Kidney (tissue), 14 donors: ENCODE results near the gene PKHD1. TPM values are rescaled to one million over a fixed set of nuclear protein-coding genes. Genes with fewer than 3 reads are reported as not detected.

Source experiments
- DNase-seq, 5 donors: peaks; one replicate each; pipeline ENCODE4 v3.0.0-alpha.2; 2013 to 2020
- FAIRE-seq: peaks from 2 replicates; lab custom pipeline; 2012; peaks lifted over from hg19 to GRCh38; lab: Jason Lieb, UNC
- H3K27ac ChIP-seq, 2 donors: one replicate each; pipeline ENCODE4 v1.7.0; 2013; ENCODE audit warnings: low read depth in 2 of 2, low read length in 2 of 2, inconsistent platforms in 1 of 2
- H3K27me3 ChIP-seq: one replicate; pipeline ENCODE4 v1.7.1; 2013; ENCODE audit warnings: low read length, inconsistent platforms; ENCODE audit not compliant: control insufficient read depth, insufficient read depth
- H3K36me3 ChIP-seq, 3 donors: one replicate each; pipeline versions ENCODE4 v1.7.0 to v1.7.1; 2013; ENCODE audit warnings: low read length in 3 of 3, control low read depth in 1 of 3, inconsistent platforms in 1 of 3; ENCODE audit not compliant: insufficient read depth in 3 of 3, control insufficient read depth in 2 of 3
- H3K4me1 ChIP-seq, 3 donors: one replicate each; pipeline versions ENCODE4 v1.7.0 to v1.7.1; 2013; ENCODE audit warnings: low read length in 3 of 3, inconsistent platforms in 1 of 3, low read depth in 1 of 3; ENCODE audit not compliant: control insufficient read depth in 2 of 3, insufficient read depth in 2 of 3
- H3K4me3 ChIP-seq, 3 donors: one replicate each; pipeline versions ENCODE4 v1.7.0 to v1.8.1; 2013; ENCODE audit warnings: low read length in 3 of 3, control low read depth in 1 of 3, inconsistent platforms in 1 of 3
- H3K9ac ChIP-seq, 3 donors: one replicate each; pipeline versions ENCODE4 v1.7.0 to v1.7.1; 2013; ENCODE audit warnings: low read length in 3 of 3, control low read depth in 1 of 3, inconsistent platforms in 1 of 3
- H3K9me3 ChIP-seq, 3 donors: one replicate each; pipeline versions ENCODE4 v1.7.0 to v1.7.1; 2013; ENCODE audit warnings: low read length in 3 of 3, control low read depth in 1 of 3, inconsistent platforms in 1 of 3; ENCODE audit not compliant: control insufficient read depth in 2 of 3, insufficient read depth in 1 of 3
- CTCF ChIP-seq: IDR thresholded peaks from 3 replicates; pipeline ENCODE4 v1.5.1; 2012; ENCODE audit warnings: mild to moderate bottlenecking, moderate library complexity, borderline replicate concordance; ENCODE audit not compliant: insufficient read depth; ENCODE audit errors: extremely low read depth
- intact Hi-C: fragments of 100-400 bp; cut with DNase I; formaldehyde crosslinking; loops from one replicate; pipeline ENCODE4 v1.11.1; 2022
- polyA plus RNA-seq: library from polyadenylated mRNA; stranded (reverse); fragments of 350-450 nt; fragmentation: Illumina TruSeq; extraction: RNeasy Lipid Tissue Mini Kit (QIAGEN cat#74804); gene quantifications from one replicate; pipeline ENCODE4 v1.2.3, GENCODE V29; 2014; ENCODE audit warnings: low read depth, low replicate concordance; ENCODE audit not compliant: insufficient read depth
- total RNA-seq: library from RNA; stranded (reverse); fragmentation: NEBNext Ultra II Directional; extraction: Animal tissue kit (Norgen Biotek cat#: 25700); gene quantifications from one replicate; pipeline ENCODE4 v1.2.1, GENCODE V29; 2021
- donor health status: control.
- donor health status: control.
- donor health status: control.
- donor health status: control.
- donor health status: control.
- donor health status: DM: yes; HTN: yes; CAD: no.
- donor health status: Normal renal cell carcinoma (clear cell type).

Gene PKHD1
- total and polyA plus RNA-seq, 2 donors from 2014 or later: 6.0 to 77.5 TPM

- Histone ChIP-seq H3K27me3 (no peaks in the 10 kb centered on the region), H3K27ac (no peak overlapping the region), H3K4me3 (no peak overlapping the region), H3K4me1 (no peaks in the 10 kb centered on the region), H3K9ac (no peak overlapping the region), H3K36me3 (peaks cover 0 to 19% (median 8%) of the 10 kb centered on the region in 3 donors), H3K9me3 (no peaks in the 10 kb centered on the region)
- no peak for DNase-seq
- intact Hi-C loops: no loop called here
- TF ChIP-seq CTCF: no peak
- FAIRE-seq: no peak
Measured at GRCh38 chr6:51868591-51869355, 218.6 kb downstream of the PKHD1 start.

GRCh38 chr6:51866867-51867266 lies 220.5 kb downstream of the PKHD1 start:
- no peaks in the 10 kb centered on the region for H3K27me3 ChIP-seq
- FAIRE-seq (no peak), DNase-seq (no peak)
- H3K4me1 ChIP-seq: no peaks in the 10 kb centered on the region
- no peak overlapping the region for H3K4me3 ChIP-seq
- intact Hi-C loops: no loop called here
- H3K9me3 ChIP-seq: no peaks in the 10 kb centered on the region
- H3K36me3 ChIP-seq: peaks cover 0 to 19% (median 8%) of the 10 kb centered on the region in 3 donors
- H3K27ac ChIP-seq: no peak overlapping the region
- no peak for TF ChIP-seq CTCF
- no peak overlapping the region for H3K9ac ChIP-seq

- TF ChIP-seq CTCF: no peak
- Histone ChIP-seq H3K9me3 (no peaks in the 10 kb centered on the region), H3K9ac (no peak overlapping the region), H3K4me3 (no peak overlapping the region), H3K27me3 (no peaks in the 10 kb centered on the region), H3K27ac (no peak overlapping the region), H3K4me1 (no peaks in the 10 kb centered on the region), H3K36me3 (peaks cover 0 to 19% (median 8%) of the 10 kb centered on the region in 3 donors)
- intact Hi-C loops: no loop called here
- FAIRE-seq (no peak), DNase-seq (no peak)
Measured at GRCh38 chr6:51865996-51866395, 221.4 kb downstream of the PKHD1 start.

- Histone ChIP-seq H3K9me3 (no peaks in the 10 kb centered on the region), H3K27me3 (no peaks in the 10 kb centered on the region), H3K27ac (no peak overlapping the region), H3K9ac (no peak overlapping the region), H3K4me1 (no peaks in the 10 kb centered on the region), H3K36me3 (peaks cover 0 to 19% (median 8%) of the 10 kb centered on the region in 3 donors), H3K4me3 (no peak overlapping the region)
- DNase-seq (no peak), FAIRE-seq (no peak)
- TF ChIP-seq CTCF: no peak
- intact Hi-C loops: no loop called here
Measured at GRCh38 chr6:51865176-51865575, 222.2 kb downstream of the PKHD1 start.
